GM12878 (cell line): ENCODE data around the gene ASXL2.

ENCODE experiments used
- BHLHE40 ChIP-seq, 2 experiments: fragments of 450-650 bp in 1 of 2; IDR thresholded peaks; 2 replicates each; pipeline ENCODE4 v1.6.1; 2011 to 2017; ENCODE audit warnings: low read depth in 2 of 2, borderline replicate concordance in 1 of 2, improper control_type of control experiment in 1 of 2, low read length in 1 of 2, mild to moderate bottlenecking in 1 of 2
- CBFB ChIP-seq: IDR thresholded peaks from 2 replicates; pipeline ENCODE4 v1.6.1; 2016; ENCODE audit warnings: antibody characterized with exemption, low read depth
- CTCF ChIP-seq, 3 experiments: IDR thresholded peaks in 2 of 3; conservative IDR thresholded peaks in 1 of 3; 2 replicates each; pipeline ENCODE4 v1.5.1; 2011; ENCODE audit warnings: low read depth in 3 of 3, low read length in 3 of 3, mild to moderate bottlenecking in 3 of 3, control low read depth in 2 of 3, moderate library complexity in 2 of 3, inconsistent platforms in 1 of 3, mixed read lengths in 1 of 3; ENCODE audit not compliant: control insufficient read depth in 2 of 3, insufficient read depth in 1 of 3; ENCODE audit errors: extremely low read depth in 1 of 3
- EP300 ChIP-seq, 2 experiments: fragments of 150-350 bp in 1 of 2; IDR thresholded peaks; 2 replicates each; pipeline ENCODE4 v1.6.1; 2011 to 2012; ENCODE audit warnings: low read depth in 2 of 2, low read length in 2 of 2, borderline replicate concordance in 1 of 2, improper control_type of control experiment in 1 of 2, inconsistent platforms in 1 of 2; ENCODE audit not compliant: control insufficient read depth in 1 of 2
- EZH2 ChIP-seq: IDR thresholded peaks from 2 replicates; pipeline ENCODE4 v1.6.1; 2012; ENCODE audit warnings: low read depth, mild to moderate bottlenecking, control low read depth, inconsistent platforms, low read length, borderline replicate concordance; ENCODE audit not compliant: control insufficient read depth
- MXI1 ChIP-seq: fragments of 150-350 bp; IDR thresholded peaks from 2 replicates; pipeline ENCODE4 v1.6.1; 2011; ENCODE audit warnings: low read depth, mild to moderate bottlenecking, inconsistent platforms, low read length, improper control_type of control experiment
- NFIC ChIP-seq: IDR thresholded peaks from 2 replicates; pipeline ENCODE4 v1.6.1; 2012; ENCODE audit warnings: low read depth, mild to moderate bottlenecking, inconsistent platforms, low read length, moderate library complexity
- POLR2AphosphoS5 ChIP-seq: IDR thresholded peaks from 2 replicates; pipeline ENCODE4 v1.6.1; 2011; ENCODE audit warnings: mild to moderate bottlenecking, low read length, inconsistent platforms
- RELA ChIP-seq: fragments of 450-650 bp; IDR thresholded peaks from 2 replicates; pipeline ENCODE4 v1.8.0; 2014; ENCODE audit warnings: borderline replicate concordance; ENCODE audit not compliant: partially characterized antibody
- RFX5 ChIP-seq: IDR thresholded peaks from 2 replicates; pipeline ENCODE4 v1.6.1; 2011; ENCODE audit warnings: low read depth, low read length, improper control_type of control experiment
- SMC3 ChIP-seq: IDR thresholded peaks from 2 replicates; pipeline ENCODE4 v1.6.1; 2011; ENCODE audit warnings: low read length, improper control_type of control experiment, borderline replicate concordance
- SUZ12 ChIP-seq: fragments of 200-600 bp; sonication (generic); IDR thresholded peaks from one replicate; pipeline ENCODE4 v1.6.1; 2018; ENCODE audit warnings: antibody characterized with exemption, mild to moderate bottlenecking; ENCODE audit not compliant: unreplicated experiment

- TF ChIP-seq SUZ12 (no peak), SMC3 (no peak), CTCF (IDR thresholded peaks at IDR 0.05 in 2 of 3, conservative IDR thresholded peaks at IDR 0.05 in 1 of 3; ENCODE audit: control insufficient read depth in 2 of 3, extremely low read depth in 1 of 3, insufficient read depth in 1 of 3, low read depth in 3 of 3, low read length in 3 of 3) (no peak), EZH2 (no peak), RFX5 (no peak), RELA (no peak), BHLHE40 (IDR thresholded peaks at IDR 0.05; ENCODE audit: borderline replicate concordance in 1 of 2, low read depth in 2 of 2, low read length in 1 of 2) (no peak), POLR2AphosphoS5 (no peak), EP300 (IDR thresholded peaks at IDR 0.05; ENCODE audit: borderline replicate concordance in 1 of 2, control insufficient read depth in 1 of 2, low read depth in 2 of 2, low read length in 2 of 2) (no peak), MXI1 (no peak), CBFB (no peak), NFIC (no peak)
These were observed 54.1 kb downstream of the ASXL2 start for GRCh38 chr2:25824216-25824615.
